ENCODE results near the gene DBI. TPM values are rescaled to one million over a fixed set of nuclear protein-coding genes. Genes with fewer than 3 reads are reported as not detected.
A peak's percentile ranks its signal among the peaks of the same experiment; 100 is the strongest.

DBI gene
- total RNA-seq, 1 experiment from 2014 or later: 230 TPM

GRCh38 chr2:119407430-119408220, 40.8 kb downstream of the DBI start:
- TF ChIP-seq CTCF (conservative IDR thresholded peaks at IDR 0.05; ENCODE audit: low read depth, low read length) (peak; percentile 82), EZH2 (IDR thresholded peaks at IDR 0.05; ENCODE audit: borderline replicate concordance, low read depth, low read length, poor library complexity, severe bottlenecking) (no peak)
- no TSS peak for BruUV-seq (replicated peaks)
- intact Hi-C loops (cut with micrococcal nuclease; ENCODE audit: unreplicated experiment): loop anchor here (1.0 to 5.0 kb wide), 3 partner anchors 69 to 253 kb away; no protein-coding TSS in a partner anchor
- Histone ChIP-seq H3K9me3 (ENCODE audit: low read depth, low read length, poor library complexity, severe bottlenecking) (no peaks in the 10 kb centered on the region), H3K36me3 (ENCODE audit: insufficient read depth, low read length, poor library complexity, severe bottlenecking) (no peaks in the 10 kb centered on the region), H3K27ac (ENCODE audit: low read depth, low read length, poor library complexity, severe bottlenecking) (peak overlapping the region; percentile 18), H3K4me1 (ENCODE audit: insufficient read depth, low read length, poor library complexity, severe bottlenecking) (peaks cover 7% of the 10 kb centered on the region), H3K27me3 (replicated peaks; ENCODE audit: insufficient read depth, low read depth, low read length, poor library complexity) (no peaks in the 10 kb centered on the region), H3K4me3 (ENCODE audit: low read depth, low read length, poor library complexity, severe bottlenecking) (no peak overlapping the region)
- peak; percentile 87 for DNase-seq (ENCODE audit: low spot score)
- CTCF ChIA-PET: interaction anchor here (1.3 kb wide), 1 partner anchor 69 kb away, joined by 8 read pairs; no protein-coding TSS in a partner anchor
- POLR2A ChIA-PET (ENCODE audit: low non-redundant PET): no interaction called here

GRCh38 chr2:119408221-119408619, 41.4 kb downstream of the DBI start:
- H3K4me1 ChIP-seq (ENCODE audit: insufficient read depth, low read length, poor library complexity, severe bottlenecking): peaks cover 7% of the 10 kb centered on the region
- ChIA-PET CTCF (interaction anchor here (1.3 kb wide), 1 partner anchor 68 kb away, joined by 8 read pairs; no protein-coding TSS in a partner anchor), POLR2A (ENCODE audit: low non-redundant PET) (no interaction called here)
- no peaks in the 10 kb centered on the region for H3K36me3 ChIP-seq (ENCODE audit: insufficient read depth, low read length, poor library complexity, severe bottlenecking)
- H3K27me3 ChIP-seq (replicated peaks; ENCODE audit: insufficient read depth, low read depth, low read length, poor library complexity): no peaks in the 10 kb centered on the region
- H3K4me3 ChIP-seq (ENCODE audit: low read depth, low read length, poor library complexity, severe bottlenecking): no peak overlapping the region
- no TSS peak for BruUV-seq (replicated peaks)
- TF ChIP-seq EZH2 (IDR thresholded peaks at IDR 0.05; ENCODE audit: borderline replicate concordance, low read depth, low read length, poor library complexity, severe bottlenecking) (no peak), CTCF (conservative IDR thresholded peaks at IDR 0.05; ENCODE audit: low read depth, low read length) (no peak)
- peak overlapping the region; percentile 18 for H3K27ac ChIP-seq (ENCODE audit: low read depth, low read length, poor library complexity, severe bottlenecking)
- H3K9me3 ChIP-seq (ENCODE audit: low read depth, low read length, poor library complexity, severe bottlenecking): no peaks in the 10 kb centered on the region
- intact Hi-C loops (cut with micrococcal nuclease; ENCODE audit: unreplicated experiment): loop anchor here (5.0 kb wide), 1 partner anchor 119 kb away; no protein-coding TSS in a partner anchor
- DNase-seq (ENCODE audit: low spot score): peak; percentile 89

GRCh38 chr2:119409506-119409905, 42.7 kb downstream of the DBI start:
- Histone ChIP-seq H3K4me3 (ENCODE audit: low read depth, low read length, poor library complexity, severe bottlenecking) (no peak overlapping the region), H3K4me1 (ENCODE audit: insufficient read depth, low read length, poor library complexity, severe bottlenecking) (peaks cover 7% of the 10 kb centered on the region), H3K36me3 (ENCODE audit: insufficient read depth, low read length, poor library complexity, severe bottlenecking) (no peaks in the 10 kb centered on the region), H3K9me3 (ENCODE audit: low read depth, low read length, poor library complexity, severe bottlenecking) (no peaks in the 10 kb centered on the region), H3K27ac (ENCODE audit: low read depth, low read length, poor library complexity, severe bottlenecking) (no peak overlapping the region), H3K27me3 (replicated peaks; ENCODE audit: insufficient read depth, low read depth, low read length, poor library complexity) (no peaks in the 10 kb centered on the region)
- DNase-seq (ENCODE audit: low spot score): no peak
- no TSS peak for BruUV-seq (replicated peaks)
- CTCF ChIA-PET: interaction anchor here (1.2 kb wide), 1 partner anchor 67 kb away, joined by 4 read pairs; no protein-coding TSS in a partner anchor
- no peak for TF ChIP-seq CTCF (conservative IDR thresholded peaks at IDR 0.05; ENCODE audit: low read depth, low read length)
- no peak for TF ChIP-seq EZH2 (IDR thresholded peaks at IDR 0.05; ENCODE audit: borderline replicate concordance, low read depth, low read length, poor library complexity, severe bottlenecking)
- intact Hi-C loops (cut with micrococcal nuclease; ENCODE audit: unreplicated experiment): loop anchor here (5.0 kb wide), 1 partner anchor 118 kb away; no protein-coding TSS in a partner anchor
- POLR2A ChIA-PET (ENCODE audit: low non-redundant PET): interaction anchor here (0.6 kb wide), 1 partner anchor 13 kb away, joined by 4 read pairs; no protein-coding TSS in a partner anchor
